Activated T-cell treated with anti-CD3 and anti-CD28 coated beads for 1 hour (primary cell): ENCODE data around the gene MBOAT2.
"Not testable (repeated sequence)": the region's sequence is repeated elsewhere in the genome, so short reads cannot be mapped to it uniquely, and the experiment has no call there.

Experiments used
- DNase-seq: peaks from one replicate; pipeline ENCODE4 v3.0.0-alpha.2; 2020; ENCODE audit warnings: low read depth

Gene MBOAT2

GRCh38 chr2:9003616-9004337 lies at the start of gene MBOAT2:
Gene MBOAT2 (minus strand): TSS chr2:9003684. CDS start chr2:9003614, 70 bp downstream.
- DNase-seq, result peak; percentile 66

GRCh38 chr2:9052821-9053533 lies 49.5 kb upstream of the MBOAT2 start:
- no peak for DNase-seq

- not testable (repeated sequence) for DNase-seq
Observed at GRCh38 chr2:9051451-9051850, 48.0 kb upstream of the MBOAT2 start.

GRCh38 chr2:9050122-9050809 lies 46.8 kb upstream of the MBOAT2 start:
- DNase-seq, result no peak

- no peak for DNase-seq
Observed at GRCh38 chr2:9045595-9045994, 42.1 kb upstream of the MBOAT2 start.

GRCh38 chr2:9043491-9043890 lies 40.0 kb upstream of the MBOAT2 start:
- DNase-seq, result not testable (repeated sequence)

GRCh38 chr2:9037166-9037565 lies 33.7 kb upstream of the MBOAT2 start:
- DNase-seq, result no peak

- no peak for DNase-seq
Observed at GRCh38 chr2:9033385-9034168, 30.1 kb upstream of the MBOAT2 start.

- no peak for DNase-seq
Observed at GRCh38 chr2:9032536-9033255, 29.2 kb upstream of the MBOAT2 start.

GRCh38 chr2:9032121-9032520 lies 28.6 kb upstream of the MBOAT2 start:
- DNase-seq, result no peak

- no peak for DNase-seq
Observed at GRCh38 chr2:9031246-9031645, 27.8 kb upstream of the MBOAT2 start.

- no peak for DNase-seq
Observed at GRCh38 chr2:9030841-9031240, 27.4 kb upstream of the MBOAT2 start.

GRCh38 chr2:9030190-9030589 lies 26.7 kb upstream of the MBOAT2 start:
- DNase-seq, result no peak

GRCh38 chr2:9029721-9030120 lies 26.2 kb upstream of the MBOAT2 start:
- DNase-seq, result no peak

- no peak for DNase-seq
Observed at GRCh38 chr2:9027884-9028283, 24.4 kb upstream of the MBOAT2 start.

- DNase-seq, result no peak
Observed at GRCh38 chr2:9025746-9026145, 22.3 kb upstream of the MBOAT2 start.

- no peak for DNase-seq
Observed at GRCh38 chr2:9024575-9024974, 21.1 kb upstream of the MBOAT2 start.

GRCh38 chr2:9021563-9022211 lies 18.2 kb upstream of the MBOAT2 start:
- no peak for DNase-seq

GRCh38 chr2:9020267-9020666 lies 16.8 kb upstream of the MBOAT2 start:
- DNase-seq, result no peak

GRCh38 chr2:9018534-9018933 lies 15.1 kb upstream of the MBOAT2 start:
- DNase-seq, result no peak

GRCh38 chr2:9018109-9018508 lies 14.6 kb upstream of the MBOAT2 start:
- no peak for DNase-seq
